Karpas-422 (cell line): ENCODE results near the gene NKD1. TPM values are rescaled to one million over a fixed set of nuclear protein-coding genes. Genes with fewer than 3 reads are reported as not detected.

Experiments used
- DNase-seq: peaks from one replicate; pipeline ENCODE4 v3.0.0-alpha.2; 2015
- H2AFZ ChIP-seq: fragments of 200-600 bp; sonication (generic); 2 replicates; pipeline ENCODE4 v1.6.1; 2014; ENCODE audit warnings: antibody characterized with exemption, low read length, mixed read lengths
- H3K27ac ChIP-seq: fragments of 200-600 bp; sonication (generic); 2 replicates; pipeline ENCODE4 v1.5.1; 2014; ENCODE audit warnings: mild to moderate bottlenecking, low read length, moderate library complexity
- H3K27me3 ChIP-seq: fragments of 200-600 bp; sonication (generic); 2 replicates; pipeline ENCODE4 v1.6.1; 2014; ENCODE audit warnings: low read length, mixed read lengths
- H3K36me3 ChIP-seq: fragments of 200-600 bp; sonication (generic); 2 replicates; pipeline ENCODE4 v1.6.1; 2014; ENCODE audit warnings: low read length, mixed read lengths; ENCODE audit not compliant: insufficient read depth
- H3K4me1 ChIP-seq: fragments of 200-600 bp; sonication (generic); 2 replicates; pipeline ENCODE4 v1.6.1; 2014; ENCODE audit warnings: mild to moderate bottlenecking, low read length, mixed read lengths
- H3K4me2 ChIP-seq: fragments of 200-600 bp; sonication (generic); 2 replicates; pipeline ENCODE4 v1.6.1; 2014; ENCODE audit warnings: low read length, low read depth, mild to moderate bottlenecking; ENCODE audit not compliant: poor library complexity, severe bottlenecking
- H3K4me3 ChIP-seq: fragments of 200-600 bp; sonication (generic); 2 replicates; pipeline ENCODE4 v1.5.1; 2014; ENCODE audit warnings: mild to moderate bottlenecking, antibody characterized with exemption, low read length, mixed read lengths
- H3K79me2 ChIP-seq: fragments of 200-600 bp; sonication (generic); 2 replicates; pipeline ENCODE4 v1.6.1; 2014; ENCODE audit warnings: mild to moderate bottlenecking, low read length, mixed read lengths
- H3K9ac ChIP-seq: fragments of 200-600 bp; sonication (generic); 2 replicates; pipeline ENCODE4 v1.6.0; 2014; ENCODE audit warnings: low read length
- H3K9me2 ChIP-seq: fragments of 200-600 bp; sonication (generic), shearing (Covaris generic); replicated peaks from 2 replicates; pipeline ENCODE4 v1.6.0; 2014; ENCODE audit warnings: mild to moderate bottlenecking, low read length, moderate library complexity; ENCODE audit not compliant: insufficient read depth
- H3K9me3 ChIP-seq: fragments of 300-700, 200-600 bp; sonication (generic); 2 replicates; pipeline ENCODE4 v1.6.1; 2014; ENCODE audit warnings: low read length, mixed read lengths
- H4K20me1 ChIP-seq: fragments of 200-600 bp; sonication (generic); 2 replicates; pipeline ENCODE4 v1.6.1; 2014; ENCODE audit warnings: mild to moderate bottlenecking, antibody characterized with exemption, low read length, low read depth; ENCODE audit not compliant: insufficient read depth
- total RNA-seq: library from RNA; depleted of rRNA; stranded (reverse); fragments of >200 nt; shearing (Covaris generic); gene quantifications from 2 replicates; pipeline ENCODE4 v1.2.3, GENCODE V29; 2014; ENCODE audit warnings: low replicate concordance

NKD1 gene
- total RNA-seq, 1 experiment from 2014 or later = not detected

- Histone ChIP-seq H3K9me2 (no peaks in the 10 kb centered on the region), H4K20me1 (no peaks in the 10 kb centered on the region), H3K9me3 (no peaks in the 10 kb centered on the region), H3K27me3 (no peaks in the 10 kb centered on the region), H3K4me1 (no peaks in the 10 kb centered on the region), H2AFZ (no peak overlapping the region), H3K4me2 (no peak overlapping the region), H3K27ac (no peak overlapping the region), H3K79me2 (no peaks in the 10 kb centered on the region), H3K4me3 (no peak overlapping the region), H3K9ac (no peak overlapping the region), H3K36me3 (no peaks in the 10 kb centered on the region)
- DNase-seq = no peak
These were observed 22.8 kb downstream of the NKD1 start for GRCh38 chr16:50570808-50571598.

DNA sequence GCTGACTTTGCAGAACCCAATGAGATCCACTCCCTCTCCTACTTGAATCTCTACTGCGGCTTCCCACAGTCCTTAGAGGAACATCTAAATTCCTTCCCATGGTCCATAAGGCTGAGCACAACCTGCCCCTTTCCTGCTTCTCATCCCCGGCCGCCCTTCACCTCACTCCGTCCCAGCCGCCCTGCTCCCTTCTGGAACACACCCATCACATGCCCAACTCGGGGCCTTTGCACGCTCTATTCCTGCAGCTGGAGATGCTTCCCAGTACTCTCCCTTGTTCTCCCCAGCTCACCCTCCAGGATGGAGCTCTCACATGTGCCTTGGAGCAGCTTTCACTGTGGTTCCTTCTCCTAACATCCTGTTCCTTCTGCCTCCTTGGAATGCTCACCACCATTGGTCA is 23.6 kb downstream of the NKD1 start:
- Histone ChIP-seq H4K20me1 (no peaks in the 10 kb centered on the region), H3K27me3 (no peaks in the 10 kb centered on the region), H3K9ac (no peak overlapping the region), H3K4me1 (no peaks in the 10 kb centered on the region), H3K27ac (no peak overlapping the region), H3K9me2 (no peaks in the 10 kb centered on the region), H3K4me3 (no peak overlapping the region), H2AFZ (no peak overlapping the region), H3K36me3 (no peaks in the 10 kb centered on the region), H3K9me3 (no peaks in the 10 kb centered on the region), H3K79me2 (no peaks in the 10 kb centered on the region), H3K4me2 (no peak overlapping the region)
- DNase-seq = no peak

- Histone ChIP-seq H3K4me3 (no peak overlapping the region), H4K20me1 (no peaks in the 10 kb centered on the region), H3K79me2 (no peaks in the 10 kb centered on the region), H3K27ac (no peak overlapping the region), H3K27me3 (no peaks in the 10 kb centered on the region), H3K36me3 (no peaks in the 10 kb centered on the region), H3K9me3 (no peaks in the 10 kb centered on the region), H2AFZ (no peak overlapping the region), H3K9me2 (no peaks in the 10 kb centered on the region), H3K9ac (no peak overlapping the region), H3K4me1 (no peaks in the 10 kb centered on the region), H3K4me2 (no peak overlapping the region)
- no peak for DNase-seq
These were observed 24.5 kb downstream of the NKD1 start for GRCh38 chr16:50572700-50573099.

DNA sequence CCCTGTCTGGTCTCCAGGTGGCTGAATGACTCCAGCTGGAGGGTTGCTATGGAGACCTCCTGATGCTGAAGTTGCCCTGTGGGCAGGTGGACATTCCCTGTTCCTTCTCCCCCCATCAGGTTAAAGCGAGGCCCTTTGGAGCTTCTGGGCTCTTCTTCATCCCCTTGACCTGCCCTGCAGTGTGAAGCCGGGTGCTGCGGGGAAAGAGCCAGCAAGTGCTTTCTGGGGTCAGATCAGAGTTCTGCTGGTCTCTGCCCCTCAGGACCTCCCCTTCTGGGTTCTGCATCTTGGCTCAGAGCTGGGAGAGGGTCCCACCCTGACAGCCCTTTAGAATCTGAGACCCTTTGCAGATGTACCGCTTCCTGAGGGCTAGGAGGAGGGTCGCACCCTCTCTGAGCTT is 25.1 kb downstream of the NKD1 start:
- H3K9me2 ChIP-seq = no peaks in the 10 kb centered on the region
- H3K4me3 ChIP-seq = no peak overlapping the region
- no peak overlapping the region for H3K4me2 ChIP-seq
- H3K27me3 ChIP-seq = no peaks in the 10 kb centered on the region
- no peaks in the 10 kb centered on the region for H3K9me3 ChIP-seq
- no peaks in the 10 kb centered on the region for H4K20me1 ChIP-seq
- DNase-seq = no peak
- no peak overlapping the region for H3K27ac ChIP-seq
- H3K79me2 ChIP-seq = no peaks in the 10 kb centered on the region
- H2AFZ ChIP-seq = no peak overlapping the region
- H3K9ac ChIP-seq = no peak overlapping the region
- H3K36me3 ChIP-seq = no peaks in the 10 kb centered on the region
- H3K4me1 ChIP-seq = no peaks in the 10 kb centered on the region

- no peaks in the 10 kb centered on the region for H4K20me1 ChIP-seq
- no peaks in the 10 kb centered on the region for H3K9me3 ChIP-seq
- H3K9me2 ChIP-seq = no peaks in the 10 kb centered on the region
- no peak overlapping the region for H3K4me2 ChIP-seq
- no peak for DNase-seq
- no peak overlapping the region for H3K9ac ChIP-seq
- H3K4me1 ChIP-seq = no peaks in the 10 kb centered on the region
- no peak overlapping the region for H2AFZ ChIP-seq
- no peak overlapping the region for H3K27ac ChIP-seq
- no peaks in the 10 kb centered on the region for H3K27me3 ChIP-seq
- H3K79me2 ChIP-seq = no peaks in the 10 kb centered on the region
- no peaks in the 10 kb centered on the region for H3K36me3 ChIP-seq
- no peak overlapping the region for H3K4me3 ChIP-seq
These were observed 25.9 kb downstream of the NKD1 start for GRCh38 chr16:50573947-50574744.

DNA sequence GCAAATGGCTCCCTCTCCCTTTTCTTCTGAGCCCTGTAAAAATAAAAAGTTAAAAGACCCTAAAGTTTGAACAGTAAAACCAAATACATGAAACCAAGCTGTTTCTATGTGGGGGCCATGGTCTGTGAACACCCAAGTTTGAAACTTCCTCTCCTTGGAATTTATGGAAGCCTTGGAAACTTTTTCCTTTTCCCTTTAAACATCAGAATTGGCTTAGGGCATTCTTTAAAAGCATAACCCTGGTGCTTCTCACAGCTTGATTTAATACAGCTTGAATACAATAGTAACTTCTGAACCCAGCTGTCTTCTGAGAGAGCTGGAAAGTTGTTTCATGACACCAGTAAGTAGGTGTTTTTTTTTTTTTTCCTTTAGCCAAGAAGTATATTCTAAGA is 26.5 kb downstream of the NKD1 start:
- H3K9me3 ChIP-seq = no peaks in the 10 kb centered on the region
- H3K4me2 ChIP-seq = no peak overlapping the region

DNA sequence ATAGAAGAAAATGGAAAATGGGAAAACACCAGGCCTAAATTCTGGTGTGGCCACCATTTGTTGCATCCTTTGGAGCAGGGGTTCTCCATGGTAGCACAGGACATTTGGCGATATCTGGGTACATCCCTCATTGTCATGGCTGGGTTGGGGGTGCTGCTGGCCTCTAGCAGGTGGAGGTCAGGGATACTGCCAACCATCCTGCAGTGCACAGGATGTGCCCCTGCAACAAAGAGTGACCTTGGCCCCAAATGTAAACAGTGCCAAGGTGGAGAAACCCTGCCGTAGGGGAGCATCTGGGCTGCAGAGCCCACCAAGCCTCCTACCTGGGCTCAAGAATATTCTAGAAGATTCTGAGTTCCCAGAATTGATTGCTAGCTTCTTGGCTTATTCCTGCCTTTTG is 27.5 kb downstream of the NKD1 start:
- Histone ChIP-seq H3K4me3 (no peak overlapping the region), H3K27ac (no peak overlapping the region), H3K4me1 (no peaks in the 10 kb centered on the region), H3K79me2 (no peaks in the 10 kb centered on the region), H3K36me3 (no peaks in the 10 kb centered on the region), H4K20me1 (no peaks in the 10 kb centered on the region), H3K9ac (no peak overlapping the region), H3K9me2 (no peaks in the 10 kb centered on the region), H3K27me3 (no peaks in the 10 kb centered on the region), H3K9me3 (no peaks in the 10 kb centered on the region), H2AFZ (no peak overlapping the region), H3K4me2 (no peak overlapping the region)
- DNase-seq = no peak

More for the DNA sequence above, 26.5 kb downstream of the NKD1 start:
- Histone ChIP-seq H3K9me2 (no peaks in the 10 kb centered on the region), H4K20me1 (no peaks in the 10 kb centered on the region), H3K4me1 (no peaks in the 10 kb centered on the region), H3K27me3 (no peaks in the 10 kb centered on the region), H3K79me2 (no peaks in the 10 kb centered on the region), H3K27ac (no peak overlapping the region), H3K36me3 (no peaks in the 10 kb centered on the region), H2AFZ (no peak overlapping the region), H3K4me3 (no peak overlapping the region), H3K9ac (no peak overlapping the region)
- no peak for DNase-seq

GRCh38 chr16:50576403-50577113 is 28.4 kb downstream of the NKD1 start:
- no peaks in the 10 kb centered on the region for H3K27me3 ChIP-seq
- H3K4me3 ChIP-seq = no peak overlapping the region
- no peaks in the 10 kb centered on the region for H3K36me3 ChIP-seq
- H3K4me1 ChIP-seq = no peaks in the 10 kb centered on the region
- no peak overlapping the region for H3K9ac ChIP-seq
- no peak overlapping the region for H2AFZ ChIP-seq
- H3K9me3 ChIP-seq = no peaks in the 10 kb centered on the region
- H3K4me2 ChIP-seq = no peak overlapping the region
- DNase-seq = no peak
- H4K20me1 ChIP-seq = no peaks in the 10 kb centered on the region
- H3K79me2 ChIP-seq = no peaks in the 10 kb centered on the region
- H3K9me2 ChIP-seq = no peaks in the 10 kb centered on the region
- no peak overlapping the region for H3K27ac ChIP-seq
